Measurements from ENCODE around the gene LRIG1.
"Not testable (repeated sequence)": the region's sequence is repeated elsewhere in the genome, so short reads cannot be mapped to it uniquely, and the experiment has no call there.

The LRIG1 gene

GRCh38 chr3:66441129-66441528, 59.7 kb downstream of the LRIG1 start:
- no peak for DNase-seq

- DNase-seq = no peak
These were observed 61.0 kb downstream of the LRIG1 start for GRCh38 chr3:66439666-66440344.

- DNase-seq = no peak
These were observed 62.8 kb downstream of the LRIG1 start for GRCh38 chr3:66438046-66438445.

GRCh38 chr3:66437341-66437929, 63.4 kb downstream of the LRIG1 start:
- DNase-seq = no peak

GRCh38 chr3:66435989-66436388, 64.8 kb downstream of the LRIG1 start:
- no peak for DNase-seq

GRCh38 chr3:66434726-66435125, 66.1 kb downstream of the LRIG1 start:
- no peak for DNase-seq

- no peak for DNase-seq
These were observed 67.4 kb downstream of the LRIG1 start for GRCh38 chr3:66433522-66433782.

GRCh38 chr3:66432767-66433521, 67.9 kb downstream of the LRIG1 start:
- no peak for DNase-seq

- no peak for DNase-seq
These were observed 68.6 kb downstream of the LRIG1 start for GRCh38 chr3:66432041-66432766.

- DNase-seq = no peak
These were observed 69.3 kb downstream of the LRIG1 start for GRCh38 chr3:66431494-66431893.

- no peak for DNase-seq
These were observed 69.9 kb downstream of the LRIG1 start for GRCh38 chr3:66430876-66431275.

GRCh38 chr3:66428733-66429132, 72.1 kb downstream of the LRIG1 start:
- peak; percentile 66 for DNase-seq

GRCh38 chr3:66427951-66428474, 72.8 kb downstream of the LRIG1 start:
- DNase-seq = no peak

GRCh38 chr3:66427352-66427751, 73.5 kb downstream of the LRIG1 start:
- no peak for DNase-seq

- no peak for DNase-seq
These were observed 74.7 kb downstream of the LRIG1 start for GRCh38 chr3:66426135-66426534.

GRCh38 chr3:66425576-66426114, 75.2 kb downstream of the LRIG1 start:
- DNase-seq = no peak

GRCh38 chr3:66425032-66425431, 75.8 kb downstream of the LRIG1 start:
- no peak for DNase-seq

- DNase-seq = no peak
These were observed 77.0 kb downstream of the LRIG1 start for GRCh38 chr3:66423791-66424190.

- not testable (repeated sequence) for DNase-seq
These were observed 78.9 kb downstream of the LRIG1 start for GRCh38 chr3:66421893-66422292.

- not testable (repeated sequence) for DNase-seq
These were observed 79.7 kb downstream of the LRIG1 start for GRCh38 chr3:66421144-66421543.

- no peak for DNase-seq
These were observed 81.8 kb downstream of the LRIG1 start for GRCh38 chr3:66419036-66419435.

GRCh38 chr3:66418475-66418931, 82.3 kb downstream of the LRIG1 start:
- DNase-seq = no peak

Data from NCI-H146 (cell line).